Breast epithelium (tissue), 4 donors: ENCODE results near the gene NPTXR. TPM values are rescaled to one million over a fixed set of nuclear protein-coding genes. Genes with fewer than 3 reads are reported as not detected.

Source experiments
- DNase-seq, 2 donors: peaks; one replicate each; pipeline ENCODE4 v3.0.0-alpha.2; 2019; ENCODE audit warnings: low spot score in 2 of 2
- H3K27ac ChIP-seq, 2 donors: fragments of 200-600 bp; sonication (generic) in 1 of 2; one replicate each; pipeline ENCODE4 v1.5.1; 2016 to 2019; ENCODE audit warnings: mild to moderate bottlenecking in 1 of 2
- H3K27me3 ChIP-seq, 2 donors: fragments of 200-600 bp; sonication (generic) in 1 of 2; one replicate each; pipeline versions ENCODE4 v1.5.1 to v1.6.0; 2017 to 2019; ENCODE audit warnings: control low read depth in 1 of 2, mild to moderate bottlenecking in 1 of 2
- H3K36me3 ChIP-seq: fragments of 200-600 bp; one replicate; pipeline ENCODE4 v1.5.1; 2019
- H3K4me1 ChIP-seq, 2 donors: fragments of 200-600 bp; sonication (generic); one replicate each; pipeline ENCODE4 v1.5.1; 2016 to 2019; ENCODE audit warnings: control low read depth in 1 of 2
- H3K4me3 ChIP-seq, 3 donors: fragments of 200-600 bp; sonication (generic); 1 replicate in 2 of 3; 2 replicates in 1 of 3; pipeline ENCODE4 v1.5.1; 2016 to 2019; ENCODE audit warnings: mild to moderate bottlenecking in 3 of 3, moderate library complexity in 2 of 3
- H3K9me3 ChIP-seq, 2 donors: fragments of 200-600 bp; sonication (generic) in 1 of 2; one replicate each; pipeline ENCODE4 v1.5.1; 2016 to 2019; ENCODE audit warnings: control low read depth in 1 of 2
- POLR2A ChIP-seq: fragments of 450-650 bp; IDR thresholded peaks from one replicate; pipeline ENCODE4 v1.6.1; 2016; ENCODE audit warnings: antibody characterized with exemption, mild to moderate bottlenecking, moderate library complexity
- POLR2AphosphoS5 ChIP-seq, 3 donors: sonication (generic); formaldehyde crosslinking; IDR thresholded peaks; one replicate each; pipeline ENCODE4 v1.6.1; 2017; ENCODE audit warnings: antibody characterized with exemption in 3 of 3
- intact Hi-C: fragments of 100-400 bp; cut with DNase I; formaldehyde crosslinking; loops from one replicate; pipeline ENCODE4 v1.15.1; 2023; ENCODE audit warnings: low total_unique reads
- total RNA-seq, 3 donors: library from RNA; depleted of rRNA; stranded (reverse); fragments of >200 nt; gene quantifications; one replicate each; pipeline ENCODE4 v1.1.0, GENCODE V29; 2016
- TF ChIP-seq, protein P1 (sequence below), 3 donors: fragments of 450-650 bp; IDR thresholded peaks; one replicate each; pipeline ENCODE4 v1.5.1; 2016 to 2017; ENCODE audit warnings: antibody characterized with exemption in 3 of 3, mild to moderate bottlenecking in 3 of 3, moderate library complexity in 3 of 3

Gene NPTXR
- total RNA-seq, 3 donors from 2014 or later = 3.7 to 4.6 (median 4.5) TPM

DNA sequence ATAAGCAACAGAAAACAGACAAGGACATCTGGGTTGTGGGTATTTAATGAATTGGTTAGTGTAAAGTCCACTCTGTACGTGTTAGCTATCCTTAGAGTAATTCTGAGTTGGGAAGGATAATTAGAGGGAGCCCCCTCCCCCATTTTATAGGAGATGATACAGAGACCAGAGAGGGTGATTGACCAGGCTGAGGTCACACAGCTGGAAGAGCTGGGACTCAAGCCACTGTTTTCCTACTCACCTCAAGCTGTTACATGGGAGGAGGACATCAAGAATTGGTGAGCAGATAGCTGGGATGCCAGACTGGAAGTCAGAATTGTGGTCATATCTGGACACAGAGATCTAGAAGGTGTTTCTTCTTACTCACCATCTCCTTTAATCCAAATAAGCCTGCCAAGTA, 8.7 kb upstream of the NPTXR start:
- TF ChIP-seq POLR2AphosphoS5 (IDR thresholded peaks at IDR 0.05) (no peak), POLR2A (no peak)
- TF ChIP-seq, protein P1, sequence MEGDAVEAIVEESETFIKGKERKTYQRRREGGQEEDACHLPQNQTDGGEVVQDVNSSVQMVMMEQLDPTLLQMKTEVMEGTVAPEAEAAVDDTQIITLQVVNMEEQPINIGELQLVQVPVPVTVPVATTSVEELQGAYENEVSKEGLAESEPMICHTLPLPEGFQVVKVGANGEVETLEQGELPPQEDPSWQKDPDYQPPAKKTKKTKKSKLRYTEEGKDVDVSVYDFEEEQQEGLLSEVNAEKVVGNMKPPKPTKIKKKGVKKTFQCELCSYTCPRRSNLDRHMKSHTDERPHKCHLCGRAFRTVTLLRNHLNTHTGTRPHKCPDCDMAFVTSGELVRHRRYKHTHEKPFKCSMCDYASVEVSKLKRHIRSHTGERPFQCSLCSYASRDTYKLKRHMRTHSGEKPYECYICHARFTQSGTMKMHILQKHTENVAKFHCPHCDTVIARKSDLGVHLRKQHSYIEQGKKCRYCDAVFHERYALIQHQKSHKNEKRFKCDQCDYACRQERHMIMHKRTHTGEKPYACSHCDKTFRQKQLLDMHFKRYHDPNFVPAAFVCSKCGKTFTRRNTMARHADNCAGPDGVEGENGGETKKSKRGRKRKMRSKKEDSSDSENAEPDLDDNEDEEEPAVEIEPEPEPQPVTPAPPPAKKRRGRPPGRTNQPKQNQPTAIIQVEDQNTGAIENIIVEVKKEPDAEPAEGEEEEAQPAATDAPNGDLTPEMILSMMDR (IDR thresholded peaks at IDR 0.05) = no peak

DNA sequence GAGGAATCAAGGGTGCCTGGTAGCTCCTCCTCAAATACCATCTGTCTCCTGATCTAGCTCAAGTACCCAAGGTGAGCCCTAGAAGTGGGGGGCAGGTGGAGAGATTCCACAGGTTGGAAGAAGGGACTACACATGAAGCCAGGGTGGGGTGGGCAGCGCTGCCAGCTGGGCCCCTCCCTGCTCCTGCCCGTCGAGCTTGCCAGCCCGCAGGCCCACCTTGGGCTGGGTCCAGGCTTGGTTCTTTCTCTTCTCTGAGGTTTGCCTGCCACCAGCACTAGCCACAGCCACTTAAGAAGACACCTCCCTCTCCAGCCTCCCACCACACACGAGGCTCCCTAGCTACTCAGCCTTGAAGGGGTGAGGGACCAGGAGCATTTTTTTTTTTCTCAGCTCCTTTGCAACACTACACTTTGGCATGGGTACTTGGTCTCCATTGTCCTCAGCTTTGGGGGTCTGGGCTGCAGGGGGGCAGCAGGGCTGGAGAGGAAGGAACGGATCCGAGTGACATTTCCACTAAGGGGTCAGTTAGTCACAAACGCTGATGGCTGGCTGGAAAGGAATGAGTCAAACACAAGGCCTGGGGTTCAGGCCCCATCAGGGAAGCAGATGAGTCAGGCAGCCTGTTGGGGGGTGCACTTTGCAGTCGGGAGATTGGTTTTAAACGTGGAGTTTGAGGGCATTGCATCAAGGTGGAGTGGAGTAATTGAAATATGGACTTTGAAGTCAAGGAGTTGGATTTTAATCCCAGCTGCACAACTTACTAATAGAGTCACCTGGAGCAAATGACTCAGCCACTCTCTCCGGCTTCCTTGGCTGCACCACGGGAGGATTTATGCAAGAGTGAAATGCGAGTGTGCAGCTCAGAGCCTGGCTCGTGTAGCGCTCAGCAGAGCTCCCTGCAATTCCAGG, 7.4 kb upstream of the NPTXR start:
- no peaks in the 10 kb centered on the region for H3K4me1 ChIP-seq
- DNase-seq = no peak
- H3K27me3 ChIP-seq = no peaks in the 10 kb centered on the region

More for the DNA sequence above, 8.7 kb upstream of the NPTXR start:
- Histone ChIP-seq H3K4me3 (no peak overlapping the region), H3K9me3 (no peaks in the 10 kb centered on the region), H3K36me3 (no peaks in the 10 kb centered on the region), H3K27ac (no peak overlapping the region), H3K27me3 (no peaks in the 10 kb centered on the region), H3K4me1 (no peaks in the 10 kb centered on the region)
- DNase-seq = no peak
- intact Hi-C loops = loop anchor here (2.0 kb wide), 1 partner anchor 50 kb away; no protein-coding TSS in a partner anchor

DNA sequence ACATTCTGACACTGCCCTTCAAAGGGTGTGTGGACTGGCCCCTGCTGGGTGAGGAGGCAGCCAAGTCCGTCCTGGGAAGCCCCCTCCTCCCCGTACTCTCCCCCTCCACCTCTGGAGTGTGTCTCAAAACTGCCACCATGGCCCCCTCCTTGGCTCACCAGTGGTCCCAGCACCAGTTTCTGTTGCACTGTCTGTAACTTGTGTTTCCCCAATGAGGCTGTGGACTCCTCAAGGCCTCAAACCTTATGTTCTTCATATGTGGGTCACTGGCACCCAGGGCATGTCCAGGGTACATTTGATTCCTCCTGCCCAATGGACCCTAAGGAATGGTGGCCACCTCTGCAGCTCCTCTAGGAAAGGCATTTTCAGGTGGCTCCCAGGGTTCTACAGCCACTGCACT, 6.6 kb upstream of the NPTXR start:
- no peak for DNase-seq
- Histone ChIP-seq H3K4me3 (no peak overlapping the region), H3K36me3 (no peaks in the 10 kb centered on the region), H3K9me3 (no peaks in the 10 kb centered on the region), H3K27me3 (no peaks in the 10 kb centered on the region), H3K4me1 (no peaks in the 10 kb centered on the region), H3K27ac (no peak overlapping the region)
- TF ChIP-seq POLR2AphosphoS5 (IDR thresholded peaks at IDR 0.05) (no peak), POLR2A (no peak)
- TF ChIP-seq, protein P1 (IDR thresholded peaks at IDR 0.05) = no peak
- intact Hi-C loops = no loop called here

More for the DNA sequence above, 7.4 kb upstream of the NPTXR start:
- Histone ChIP-seq H3K27ac (no peak overlapping the region), H3K4me3 (no peak overlapping the region), H3K9me3 (no peaks in the 10 kb centered on the region), H3K36me3 (no peaks in the 10 kb centered on the region)
- intact Hi-C loops = no loop called here
- TF ChIP-seq POLR2A = no peak
- no peak for TF ChIP-seq POLR2AphosphoS5 (IDR thresholded peaks at IDR 0.05)
- TF ChIP-seq, protein P1 (IDR thresholded peaks at IDR 0.05) = no peak

- H3K9me3 ChIP-seq = no peaks in the 10 kb centered on the region
- H3K4me3 ChIP-seq = no peak overlapping the region
- intact Hi-C loops = no loop called here
- H3K27me3 ChIP-seq = no peaks in the 10 kb centered on the region
- no peak for TF ChIP-seq POLR2AphosphoS5 (IDR thresholded peaks at IDR 0.05)
- TF ChIP-seq, protein P1 (IDR thresholded peaks at IDR 0.05) = no peak
- no peak for TF ChIP-seq POLR2A
- no peaks in the 10 kb centered on the region for H3K4me1 ChIP-seq
- DNase-seq = no peak
- no peaks in the 10 kb centered on the region for H3K36me3 ChIP-seq
- no peak overlapping the region for H3K27ac ChIP-seq
Measured at GRCh38 chr22:38849811-38850210, 6.0 kb upstream of the NPTXR start.

- Histone ChIP-seq H3K27me3 (no peaks in the 10 kb centered on the region), H3K36me3 (no peaks in the 10 kb centered on the region), H3K4me3 (no peak overlapping the region), H3K4me1 (peaks cover 3 to 8% of the 10 kb centered on the region in 2 donors), H3K9me3 (no peaks in the 10 kb centered on the region), H3K27ac (no peak overlapping the region)
- no peak for TF ChIP-seq POLR2AphosphoS5 (IDR thresholded peaks at IDR 0.05)
- TF ChIP-seq, protein P1 (IDR thresholded peaks at IDR 0.05) = no peak
- intact Hi-C loops = no loop called here
- DNase-seq = no peak
Measured at GRCh38 chr22:38846412-38846811, 2.6 kb upstream of the NPTXR start.
